Measurements from ENCODE around the gene CCDC149. TPM values are rescaled to one million over a fixed set of nuclear protein-coding genes. Genes with fewer than 3 reads are reported as not detected.

CCDC149 gene
- total and polyA plus RNA-seq, 2 of the 4 experiments (the other 2 are of a cell fraction) = 6.7 to 7.0 TPM

- Histone ChIP-seq H2BK120ac (ENCODE audit: low read depth, low read length) (no peak overlapping the region), H3K4ac (ENCODE audit: low read depth, low read length) (no peak overlapping the region), H2AK5ac (ENCODE audit: low read depth, low read length) (no peak overlapping the region), H2BK5ac (ENCODE audit: low read depth, low read length, poor library complexity, severe bottlenecking) (no peak overlapping the region), H4K91ac (ENCODE audit: insufficient read depth, low read depth, low read length) (no peak overlapping the region), H3K27me3 (ENCODE audit: control insufficient read depth, insufficient read depth, low read length) (peaks cover 6% of the 10 kb centered on the region), H3K4me3 (ENCODE audit: insufficient read depth, low read depth, low read length) (no peak overlapping the region), H3K18ac (ENCODE audit: low read depth, low read length) (no peak overlapping the region), H3K14ac (replicated peaks; ENCODE audit: low read depth, low read length) (no peak overlapping the region), H2BK20ac (ENCODE audit: low read depth, low read length) (no peak overlapping the region), H3K9me3 (ENCODE audit: control insufficient read depth, insufficient read depth, low read length) (no peaks in the 10 kb centered on the region; the same call in 1 of the 2 replicates), H3K23ac (ENCODE audit: low read depth, low read length) (no peak overlapping the region), H3K56ac (ENCODE audit: extremely low read depth, insufficient read depth, low read length) (no peak overlapping the region), H3K4me1 (ENCODE audit: control insufficient read depth, insufficient read depth, low read length) (no peaks in the 10 kb centered on the region), H3K9ac (ENCODE audit: low read depth, low read length) (no peak overlapping the region), H3K9me1 (ENCODE audit: insufficient read depth, low read length) (no peaks in the 10 kb centered on the region), H2AK9ac (replicated peaks; ENCODE audit: low read depth, low read length, poor library complexity) (no peak overlapping the region), H3K4me2 (ENCODE audit: low read depth, low read length) (no peak overlapping the region), H3K27ac (ENCODE audit: insufficient read depth, low read length) (no peak overlapping the region), H4K8ac (ENCODE audit: low read depth in 2 of 2, low read length in 2 of 2) (no peak overlapping the region), H3K79me1 (ENCODE audit: low read depth in 1 of 2, low read length in 2 of 2) (no peaks in the 10 kb centered on the region), H3K36me3 (ENCODE audit: control insufficient read depth, insufficient read depth, low read length) (no peaks in the 10 kb centered on the region), H2BK15ac (ENCODE audit: low read depth, low read length) (no peak overlapping the region), H4K5ac (ENCODE audit: low read depth, low read length) (no peak overlapping the region), H2AFZ (replicated peaks; ENCODE audit: low read length, poor library complexity) (no peak overlapping the region), H4K20me1 (ENCODE audit: insufficient read depth, low read length) (no peaks in the 10 kb centered on the region)
- DNase-seq (no peak), ATAC-seq (ENCODE audit: low read depth) (no peak; the same call in 1 of the 2 replicates)
- intact Hi-C loops (cut with micrococcal nuclease) (no loop called here), dilution Hi-C loops (cut with HindIII; ENCODE audit: low sequenced_read_pairs, unreplicated experiment) (no loop called here), in situ Hi-C loops (cut with MboI; ENCODE audit: low sequenced_read_pairs) (no loop called here)
- ChIA-PET POLR2A (ENCODE audit: unreplicated experiment) (no interaction called here), CTCF (interaction anchor here (0.5 to 1.2 kb wide), 2 partner anchors 23 to 605 kb away, joined by 3 read pairs; no protein-coding TSS in a partner anchor)
- BruUV-seq (replicated peaks) = no TSS peak
- WGBS, 2 experiments (ENCODE audit: extremely low coverage in 2 of 2, insufficient read length in 1 of 2) = no CpG with 5 or more reads among the region's 2 CpGs
- no peak for TF ChIP-seq MAZ (IDR thresholded peaks at IDR 0.05; ENCODE audit: borderline replicate concordance, low read depth, low read length)
- no peak for TF ChIP-seq CEBPB (IDR thresholded peaks at IDR 0.05; ENCODE audit: low read depth, low read length)
- no peak for TF ChIP-seq SMC3 (IDR thresholded peaks at IDR 0.05; ENCODE audit: low read depth, low read length)
- TF ChIP-seq USF2 (IDR thresholded peaks at IDR 0.05; ENCODE audit: low read depth, low read length) = no peak
- TF ChIP-seq POLR2A (IDR thresholded peaks at IDR 0.05; ENCODE audit: low read depth, low read length) = no peak
- no peak for TF ChIP-seq FOS (IDR thresholded peaks at IDR 0.05; ENCODE audit: low read depth, low read length)
- TF ChIP-seq CHD1 (IDR thresholded peaks at IDR 0.05; ENCODE audit: low read depth, low read length) = no peak
- TF ChIP-seq, protein P1, sequence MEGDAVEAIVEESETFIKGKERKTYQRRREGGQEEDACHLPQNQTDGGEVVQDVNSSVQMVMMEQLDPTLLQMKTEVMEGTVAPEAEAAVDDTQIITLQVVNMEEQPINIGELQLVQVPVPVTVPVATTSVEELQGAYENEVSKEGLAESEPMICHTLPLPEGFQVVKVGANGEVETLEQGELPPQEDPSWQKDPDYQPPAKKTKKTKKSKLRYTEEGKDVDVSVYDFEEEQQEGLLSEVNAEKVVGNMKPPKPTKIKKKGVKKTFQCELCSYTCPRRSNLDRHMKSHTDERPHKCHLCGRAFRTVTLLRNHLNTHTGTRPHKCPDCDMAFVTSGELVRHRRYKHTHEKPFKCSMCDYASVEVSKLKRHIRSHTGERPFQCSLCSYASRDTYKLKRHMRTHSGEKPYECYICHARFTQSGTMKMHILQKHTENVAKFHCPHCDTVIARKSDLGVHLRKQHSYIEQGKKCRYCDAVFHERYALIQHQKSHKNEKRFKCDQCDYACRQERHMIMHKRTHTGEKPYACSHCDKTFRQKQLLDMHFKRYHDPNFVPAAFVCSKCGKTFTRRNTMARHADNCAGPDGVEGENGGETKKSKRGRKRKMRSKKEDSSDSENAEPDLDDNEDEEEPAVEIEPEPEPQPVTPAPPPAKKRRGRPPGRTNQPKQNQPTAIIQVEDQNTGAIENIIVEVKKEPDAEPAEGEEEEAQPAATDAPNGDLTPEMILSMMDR (conservative IDR thresholded peaks at IDR 0.05; ENCODE audit: low read depth, low read length) = no peak
- TF ChIP-seq NFE2L2 (IDR thresholded peaks at IDR 0.05; ENCODE audit: low read depth, low read length) = no peak
- no peak for TF ChIP-seq BHLHE40 (IDR thresholded peaks at IDR 0.05; ENCODE audit: low read depth, low read length)
- no peak for TF ChIP-seq RFX5 (IDR thresholded peaks at IDR 0.05; ENCODE audit: low read depth, low read length)
- no peak for TF ChIP-seq MAFK (IDR thresholded peaks at IDR 0.05; ENCODE audit: low read depth, low read length)
- no peak for TF ChIP-seq RCOR1 (IDR thresholded peaks at IDR 0.05; ENCODE audit: insufficient replicate concordance, low read length)
- no peak for TF ChIP-seq MXI1 (IDR thresholded peaks at IDR 0.05; ENCODE audit: borderline replicate concordance, low read depth, low read length)
- no peak for TF ChIP-seq ELK1 (IDR thresholded peaks at IDR 0.05; ENCODE audit: borderline replicate concordance, low read depth, low read length)
- no peak for TF ChIP-seq RAD21 (IDR thresholded peaks at IDR 0.05; ENCODE audit: low read length)
Observed at GRCh38 chr4:24956763-24957162, 43.9 kb upstream of the CCDC149 start.

Measured in IMR-90 (cell line).